ENCODE measurements around the gene PLPP3. TPM values are rescaled to one million over a fixed set of nuclear protein-coding genes. Genes with fewer than 3 reads are reported as not detected.

The PLPP3 gene
- total and polyA plus RNA-seq, 2 experiments from 2014 or later = 41.9 to 61.9 TPM

GRCh38 chr1:56537660-56538059, 41.7 kb downstream of the PLPP3 start (continued):
- TF ChIP-seq, protein P1, sequence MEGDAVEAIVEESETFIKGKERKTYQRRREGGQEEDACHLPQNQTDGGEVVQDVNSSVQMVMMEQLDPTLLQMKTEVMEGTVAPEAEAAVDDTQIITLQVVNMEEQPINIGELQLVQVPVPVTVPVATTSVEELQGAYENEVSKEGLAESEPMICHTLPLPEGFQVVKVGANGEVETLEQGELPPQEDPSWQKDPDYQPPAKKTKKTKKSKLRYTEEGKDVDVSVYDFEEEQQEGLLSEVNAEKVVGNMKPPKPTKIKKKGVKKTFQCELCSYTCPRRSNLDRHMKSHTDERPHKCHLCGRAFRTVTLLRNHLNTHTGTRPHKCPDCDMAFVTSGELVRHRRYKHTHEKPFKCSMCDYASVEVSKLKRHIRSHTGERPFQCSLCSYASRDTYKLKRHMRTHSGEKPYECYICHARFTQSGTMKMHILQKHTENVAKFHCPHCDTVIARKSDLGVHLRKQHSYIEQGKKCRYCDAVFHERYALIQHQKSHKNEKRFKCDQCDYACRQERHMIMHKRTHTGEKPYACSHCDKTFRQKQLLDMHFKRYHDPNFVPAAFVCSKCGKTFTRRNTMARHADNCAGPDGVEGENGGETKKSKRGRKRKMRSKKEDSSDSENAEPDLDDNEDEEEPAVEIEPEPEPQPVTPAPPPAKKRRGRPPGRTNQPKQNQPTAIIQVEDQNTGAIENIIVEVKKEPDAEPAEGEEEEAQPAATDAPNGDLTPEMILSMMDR (conservative IDR thresholded peaks at IDR 0.05; ENCODE audit: low read depth in 2 of 2) = no peak
- TF ChIP-seq NANOG (IDR thresholded peaks at IDR 0.05; ENCODE audit: borderline replicate concordance) (no peak), POLR2AphosphoS5 (IDR thresholded peaks at IDR 0.05; ENCODE audit: low read depth) (no peak), ZNF462 (CRISPR knock-in tag; IDR thresholded peaks at IDR 0.05) (no peak), ZNF331 (CRISPR knock-in tag; IDR thresholded peaks at IDR 0.05; ENCODE audit: low read depth) (no peak)

- no peaks in the 10 kb centered on the region for H3K9me3 Mint-ChIP-seq
- ATAC-seq (peak; percentile 6), DNase-seq (ENCODE audit: low spot score) (no peak)
- H3K4me1 Mint-ChIP-seq = peaks cover 73% of the 10 kb centered on the region
- Histone ChIP-seq H3K27me3 (ENCODE audit: insufficient read depth) (no peaks in the 10 kb centered on the region), H3K27ac (ENCODE audit: low read depth) (peak overlapping the region; percentile 90), H3K9me2 (ENCODE audit: insufficient read depth) (peaks cover 6% of the 10 kb centered on the region; the same call in 1 of the 2 replicates), H3K4me2 (peak overlapping the region; percentile 7), H3K4me3 (no peak overlapping the region), H4K20me1 (replicated peaks; ENCODE audit: insufficient read depth) (no peaks in the 10 kb centered on the region), H3K79me2 (replicated peaks; ENCODE audit: insufficient read depth) (peaks cover 86% of the 10 kb centered on the region), H3F3A (replicated peaks; ENCODE audit: low read depth) (peaks cover 13% of the 10 kb centered on the region), H3K4me1 (ENCODE audit: insufficient read depth) (peaks cover 91% of the 10 kb centered on the region), H2AFZ (no peak overlapping the region), H3K36me3 (ENCODE audit: insufficient read depth) (no peaks in the 10 kb centered on the region; the same call in 1 of the 2 replicates)
- H3K27ac Mint-ChIP-seq = peak overlapping the region; percentile 96
- H3K4me3 Mint-ChIP-seq = peak overlapping the region; percentile 8; the same call in 1 of the 3 replicates
- H3K27me3 Mint-ChIP-seq (ENCODE audit: insufficient read depth, low read depth, poor library complexity) = no peaks in the 10 kb centered on the region
- H3K36me3 Mint-ChIP-seq (ENCODE audit: low read depth) = peaks cover 30% of the 10 kb centered on the region
- TF ChIP-seq JUNB (IDR thresholded peaks at IDR 0.05; ENCODE audit: unreplicated experiment) (no peak), EZH2phosphoT487 (IDR thresholded peaks at IDR 0.05; ENCODE audit: unreplicated experiment) (no peak), ETS1 (IDR thresholded peaks at IDR 0.05) (no peak), STAT1 (IDR thresholded peaks at IDR 0.05; ENCODE audit: unreplicated experiment) (no peak), CREB1 (CRISPR knock-in tag; IDR thresholded peaks at IDR 0.05; ENCODE audit: low read depth) (no peak), EZH2 (IDR thresholded peaks at IDR 0.05; ENCODE audit: low read depth, unreplicated experiment) (no peak)
- TF ChIP-seq, protein P1 (conservative IDR thresholded peaks at IDR 0.05; ENCODE audit: low read depth in 2 of 2) = no peak
Observed at GRCh38 chr1:56535939-56536338, 43.4 kb downstream of the PLPP3 start.
